Transverse colon (tissue), 4 donors: ENCODE data around the gene LARP6. TPM values are rescaled to one million over a fixed set of nuclear protein-coding genes. Genes with fewer than 3 reads are reported as not detected.
A peak's percentile ranks its signal among the peaks of the same experiment; 100 is the strongest.

ENCODE experiments used
- DNase-seq: peaks from one replicate; pipeline ENCODE4 v3.0.0-alpha.2; 2019
- H3K27ac ChIP-seq, 4 donors: fragments of 200-600 bp; sonication (generic); 2 replicates each; pipeline ENCODE4 v1.5.1; 2016 to 2018; ENCODE audit warnings: inconsistent platforms in 4 of 4
- H3K27me3 ChIP-seq: fragments of 200-600 bp; sonication (generic); 2 replicates; pipeline ENCODE4 v1.5.1; 2017; ENCODE audit warnings: inconsistent platforms
- H3K36me3 ChIP-seq, 4 donors: fragments of 200-600 bp; sonication (generic); 2 replicates each; pipeline ENCODE4 v1.5.1; 2017 to 2019; ENCODE audit warnings: inconsistent platforms in 4 of 4
- H3K4me1 ChIP-seq, 4 donors: fragments of 200-600 bp; sonication (generic); 2 replicates each; pipeline ENCODE4 v1.5.1; 2017 to 2020; ENCODE audit warnings: inconsistent platforms in 4 of 4
- H3K4me3 ChIP-seq, 4 donors: fragments of 200-600 bp; sonication (generic); 1 replicate in 1 of 4; 2 replicates in 3 of 4; pipeline versions ENCODE4 v1.5.1 to v1.6.1; 2017 to 2019; ENCODE audit warnings: inconsistent platforms in 4 of 4
- H3K9me3 ChIP-seq, 2 donors: fragments of 200-600 bp; sonication (generic); 2 replicates each; pipeline ENCODE4 v1.5.1; 2017 to 2019; ENCODE audit warnings: inconsistent platforms in 2 of 2
- EP300 ChIP-seq: sonication (generic); formaldehyde crosslinking; IDR thresholded peaks from one replicate; pipeline ENCODE4 v1.6.1; 2017; ENCODE audit warnings: antibody characterized with exemption, low read depth
- POLR2A ChIP-seq: fragments of 450-650 bp; IDR thresholded peaks from one replicate; pipeline ENCODE4 v1.6.1; 2016; ENCODE audit warnings: antibody characterized with exemption, mild to moderate bottlenecking, moderate library complexity
- POLR2AphosphoS5 ChIP-seq, 3 donors: sonication (generic); formaldehyde crosslinking; IDR thresholded peaks; one replicate each; pipeline ENCODE4 v1.6.1; 2016; ENCODE audit warnings: antibody characterized with exemption in 3 of 3
- WGBS, 2 donors: methylation state at CpG; one replicate each; pipeline ENCODE4 v1.1.5; 2018; ENCODE audit warnings: low coverage in 1 of 2; 5-methylcytosine and 5-hydroxymethylcytosine counted together
- in situ Hi-C, 4 donors: fragments of 200-750 bp; cut with MboI; loops; one replicate each; pipeline versions ENCODE4 v1.15.0 to v1.15.1; 2017; ENCODE audit warnings: low sequenced_read_pairs in 3 of 4, low pct_ligation_motif_present in 1 of 4, low pct_unique_long_range_greater_than_20kb in 1 of 4
- intact Hi-C: fragments of 100-400 bp; cut with DNase I; formaldehyde crosslinking; loops from one replicate; pipeline ENCODE4 v1.15.1; 2023; ENCODE audit warnings: low total_unique reads
- total RNA-seq, 4 donors: library from RNA; depleted of rRNA; stranded (reverse); fragments of >200 nt; gene quantifications; one replicate each; pipeline ENCODE4 v1.1.0, GENCODE V29; 2016
- TF ChIP-seq, protein P1 (sequence below), 5 experiments: fragments of 200-600 bp in 3 of 5; fragments of 450-650 bp in 2 of 5; sonication (generic) in 3 of 5; IDR thresholded peaks; 1 replicate in 2 of 5; 2 replicates in 3 of 5; pipeline ENCODE4 v1.5.1; 2016 to 2017; ENCODE audit warnings: antibody characterized with exemption in 5 of 5, inconsistent platforms in 3 of 5, mild to moderate bottlenecking in 2 of 5, moderate library complexity in 1 of 5

Gene LARP6
- total RNA-seq, 4 donors from 2014 or later, result 0.75 to 41.0 (median 8.3) TPM

DNA sequence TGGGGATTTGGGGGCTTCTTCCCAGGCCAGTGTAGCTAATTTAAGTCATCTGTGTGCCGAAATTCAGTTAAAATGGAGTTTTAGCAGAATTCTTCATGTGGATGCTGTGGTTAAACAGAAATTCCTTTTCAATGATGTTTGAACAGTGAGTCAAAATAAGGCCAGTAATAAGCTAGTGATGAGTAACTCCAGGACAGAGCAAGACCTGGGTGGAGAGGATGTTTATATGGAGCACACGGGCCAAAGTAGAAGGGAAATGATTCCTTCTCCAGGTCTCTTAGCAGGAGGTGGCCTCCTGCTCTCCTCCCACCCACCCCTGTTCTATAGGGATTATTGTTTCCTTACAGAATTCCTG is 58.7 kb downstream of the LARP6 start:
- in situ Hi-C loops, result no loop called here
- TF ChIP-seq, protein P1, sequence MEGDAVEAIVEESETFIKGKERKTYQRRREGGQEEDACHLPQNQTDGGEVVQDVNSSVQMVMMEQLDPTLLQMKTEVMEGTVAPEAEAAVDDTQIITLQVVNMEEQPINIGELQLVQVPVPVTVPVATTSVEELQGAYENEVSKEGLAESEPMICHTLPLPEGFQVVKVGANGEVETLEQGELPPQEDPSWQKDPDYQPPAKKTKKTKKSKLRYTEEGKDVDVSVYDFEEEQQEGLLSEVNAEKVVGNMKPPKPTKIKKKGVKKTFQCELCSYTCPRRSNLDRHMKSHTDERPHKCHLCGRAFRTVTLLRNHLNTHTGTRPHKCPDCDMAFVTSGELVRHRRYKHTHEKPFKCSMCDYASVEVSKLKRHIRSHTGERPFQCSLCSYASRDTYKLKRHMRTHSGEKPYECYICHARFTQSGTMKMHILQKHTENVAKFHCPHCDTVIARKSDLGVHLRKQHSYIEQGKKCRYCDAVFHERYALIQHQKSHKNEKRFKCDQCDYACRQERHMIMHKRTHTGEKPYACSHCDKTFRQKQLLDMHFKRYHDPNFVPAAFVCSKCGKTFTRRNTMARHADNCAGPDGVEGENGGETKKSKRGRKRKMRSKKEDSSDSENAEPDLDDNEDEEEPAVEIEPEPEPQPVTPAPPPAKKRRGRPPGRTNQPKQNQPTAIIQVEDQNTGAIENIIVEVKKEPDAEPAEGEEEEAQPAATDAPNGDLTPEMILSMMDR (IDR thresholded peaks at IDR 0.05), result no peak
- TF ChIP-seq POLR2A (no peak), EP300 (no peak), POLR2AphosphoS5 (IDR thresholded peaks at IDR 0.05) (no peak)
- no peak overlapping the region for H3K4me3 ChIP-seq
- WGBS, 2 donors, result 50% methylated on average over 2 of the region's 2 CpGs; no CpG with 5 or more reads in 1 of the 2 donors
- peak overlapping the region in 3 of 4 donors; percentile 7 to 43 (median 38) for H3K27ac ChIP-seq
- intact Hi-C loops, result no loop called here
- H3K4me1 ChIP-seq, result peaks cover 0 to 7% (median 0%) of the 10 kb centered on the region in 4 donors
- H3K36me3 ChIP-seq, result no peaks in the 10 kb centered on the region
- no peaks in the 10 kb centered on the region for H3K9me3 ChIP-seq
- DNase-seq, result no peak
- H3K27me3 ChIP-seq, result peaks cover 9% of the 10 kb centered on the region

DNA sequence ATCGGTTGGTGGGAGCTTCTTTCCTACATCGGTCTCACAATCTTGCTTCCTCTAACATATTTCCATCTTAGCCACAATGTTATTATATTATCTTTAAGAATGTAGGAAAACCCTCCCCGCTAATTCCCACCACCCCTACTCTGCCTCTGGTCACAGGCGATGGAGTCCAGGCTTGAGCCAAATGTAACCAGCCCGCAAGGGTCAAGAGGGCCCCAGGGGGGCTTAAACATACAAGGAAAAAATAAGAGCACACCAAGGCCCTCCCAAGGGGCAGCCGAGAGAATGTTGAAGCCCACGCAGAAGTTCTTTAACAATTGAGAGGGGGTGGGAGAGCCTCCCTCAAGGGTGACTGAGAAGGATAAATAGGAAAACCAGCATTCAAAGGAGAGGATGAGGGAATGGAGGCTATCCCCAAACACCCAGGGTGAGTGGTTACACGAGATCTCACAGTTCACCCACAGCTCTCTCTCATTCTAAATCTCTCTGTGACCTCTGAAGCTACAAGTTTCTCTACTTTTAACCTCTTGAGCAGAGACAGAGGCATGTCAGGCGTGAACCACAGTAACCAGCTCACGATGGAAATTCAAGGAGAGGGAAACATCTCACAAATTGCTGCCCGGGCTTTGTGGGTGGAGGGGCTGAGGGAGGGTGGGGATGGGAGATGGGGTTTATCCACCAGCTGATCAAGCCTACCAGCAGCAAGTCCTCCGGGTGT is 59.2 kb downstream of the LARP6 start:
- H3K27me3 ChIP-seq, result peaks cover 11% of the 10 kb centered on the region
- intact Hi-C loops (no loop called here), in situ Hi-C loops (no loop called here)
- no peak overlapping the region for H3K4me3 ChIP-seq
- DNase-seq, result no peak
- H3K27ac ChIP-seq, result peak overlapping the region in 3 of 4 donors; percentile 7 to 43 (median 38)
- no peaks in the 10 kb centered on the region for H3K36me3 ChIP-seq
- 84 to 90% methylated on average over 5 to 12 of the region's 12 CpGs for WGBS, 2 donors
- no peaks in the 10 kb centered on the region for H3K9me3 ChIP-seq
- TF ChIP-seq POLR2AphosphoS5 (IDR thresholded peaks at IDR 0.05), result no peak
- TF ChIP-seq EP300, result no peak
- no peak for TF ChIP-seq POLR2A
- TF ChIP-seq, protein P1 (IDR thresholded peaks at IDR 0.05), result no peak
- peaks cover 0 to 7% (median 0%) of the 10 kb centered on the region in 4 donors for H3K4me1 ChIP-seq

DNA sequence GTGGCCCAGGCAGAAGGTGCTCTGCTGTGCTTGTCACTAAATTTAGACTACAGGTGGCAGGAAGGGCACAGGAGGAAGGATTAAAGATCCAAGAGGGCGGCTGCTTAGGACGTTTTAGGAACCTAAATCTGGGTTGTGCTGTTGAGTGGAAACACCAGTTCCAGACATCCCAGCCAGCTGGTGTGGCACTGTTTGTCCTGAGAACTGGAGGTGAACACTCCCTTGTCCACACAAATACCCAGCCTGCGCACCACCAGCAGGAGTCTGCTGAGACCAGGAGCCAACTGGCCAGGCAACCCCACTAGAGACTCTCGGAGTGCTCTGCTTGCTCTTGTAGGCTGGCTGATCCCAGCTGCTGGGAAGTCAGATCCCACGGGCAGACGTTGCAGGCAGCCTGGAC is 60.3 kb downstream of the LARP6 start:
- H3K36me3 ChIP-seq, result no peaks in the 10 kb centered on the region
- H3K27ac ChIP-seq, result no peak overlapping the region
- DNase-seq, result no peak
- 78% methylated on average over 6 of the region's 6 CpGs; no CpG with 5 or more reads in 1 of the 2 donors for WGBS, 2 donors
- H3K9me3 ChIP-seq, result no peaks in the 10 kb centered on the region
- H3K4me3 ChIP-seq, result no peak overlapping the region
- intact Hi-C loops, result no loop called here
- TF ChIP-seq POLR2AphosphoS5 (IDR thresholded peaks at IDR 0.05), result no peak
- no peak for TF ChIP-seq POLR2A
- TF ChIP-seq EP300, result no peak
- TF ChIP-seq, protein P1 (IDR thresholded peaks at IDR 0.05), result no peak
- peaks cover 11% of the 10 kb centered on the region for H3K27me3 ChIP-seq
- H3K4me1 ChIP-seq, result peaks cover 0 to 7% (median 2%) of the 10 kb centered on the region in 4 donors
- in situ Hi-C loops, result no loop called here

DNA sequence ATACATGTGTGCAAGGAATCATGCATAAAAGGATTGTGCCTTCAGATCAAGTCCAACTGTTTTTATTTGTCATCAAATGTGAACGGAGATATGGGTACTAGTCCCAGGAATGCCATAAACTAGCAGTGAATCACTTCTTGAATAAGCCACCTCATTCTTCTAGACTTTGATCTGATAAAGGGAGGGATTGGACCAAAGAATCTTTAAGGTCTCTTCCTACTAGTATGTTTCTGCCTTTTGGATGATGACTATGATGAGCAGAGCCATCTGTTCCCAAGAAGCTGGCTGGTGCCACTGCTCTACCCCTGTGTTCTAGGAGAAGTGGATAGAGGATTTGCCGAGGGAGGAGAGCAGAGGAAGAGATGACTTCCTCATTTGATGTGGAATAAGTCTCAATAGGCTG is 61.8 kb downstream of the LARP6 start:
- H3K4me3 ChIP-seq, result no peak overlapping the region
- H3K9me3 ChIP-seq, result no peaks in the 10 kb centered on the region
- TF ChIP-seq EP300 (no peak), POLR2AphosphoS5 (IDR thresholded peaks at IDR 0.05) (peak in 1 of 3 donors; percentile 23)
- H3K4me1 ChIP-seq, result peaks cover 0 to 10% (median 3%) of the 10 kb centered on the region in 4 donors
- in situ Hi-C loops (no loop called here), intact Hi-C loops (no loop called here)
- DNase-seq, result no peak
- H3K36me3 ChIP-seq, result no peaks in the 10 kb centered on the region
- WGBS, 2 donors, result 48 to 57% methylated on average over 2 of the region's 2 CpGs
- no peak overlapping the region for H3K27ac ChIP-seq
- H3K27me3 ChIP-seq, result peaks cover 11% of the 10 kb centered on the region
